GM18526 (cell line): Measurements from ENCODE around the gene SCYL1.

Experiments
- POLR2A ChIP-seq: IDR thresholded peaks from 3 replicates; pipeline ENCODE4 v1.6.1; 2011; ENCODE audit not compliant: insufficient read length; ENCODE audit errors: extremely low read depth

SCYL1 gene

DNA sequence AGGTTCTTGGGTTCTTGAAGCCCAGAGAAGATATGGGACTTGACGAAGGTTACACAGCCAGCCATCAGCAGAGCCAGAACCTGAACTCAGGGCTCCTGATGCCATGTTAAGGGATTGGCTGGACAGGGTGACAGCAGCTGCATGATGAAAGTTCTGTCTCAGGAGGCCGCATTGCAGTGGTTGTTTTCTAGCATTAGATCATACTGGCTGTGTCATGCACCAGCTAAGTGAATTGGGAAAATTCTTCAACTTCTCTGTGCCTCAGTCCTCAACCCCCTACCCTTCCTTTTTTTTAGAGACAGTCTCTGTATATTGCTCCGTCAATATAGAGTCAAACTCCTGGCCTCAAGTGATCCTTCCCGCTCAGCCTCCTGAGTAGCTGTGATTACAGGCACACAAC lies 38.7 kb downstream of the SCYL1 start:
- TF ChIP-seq POLR2A, result no peak

DNA sequence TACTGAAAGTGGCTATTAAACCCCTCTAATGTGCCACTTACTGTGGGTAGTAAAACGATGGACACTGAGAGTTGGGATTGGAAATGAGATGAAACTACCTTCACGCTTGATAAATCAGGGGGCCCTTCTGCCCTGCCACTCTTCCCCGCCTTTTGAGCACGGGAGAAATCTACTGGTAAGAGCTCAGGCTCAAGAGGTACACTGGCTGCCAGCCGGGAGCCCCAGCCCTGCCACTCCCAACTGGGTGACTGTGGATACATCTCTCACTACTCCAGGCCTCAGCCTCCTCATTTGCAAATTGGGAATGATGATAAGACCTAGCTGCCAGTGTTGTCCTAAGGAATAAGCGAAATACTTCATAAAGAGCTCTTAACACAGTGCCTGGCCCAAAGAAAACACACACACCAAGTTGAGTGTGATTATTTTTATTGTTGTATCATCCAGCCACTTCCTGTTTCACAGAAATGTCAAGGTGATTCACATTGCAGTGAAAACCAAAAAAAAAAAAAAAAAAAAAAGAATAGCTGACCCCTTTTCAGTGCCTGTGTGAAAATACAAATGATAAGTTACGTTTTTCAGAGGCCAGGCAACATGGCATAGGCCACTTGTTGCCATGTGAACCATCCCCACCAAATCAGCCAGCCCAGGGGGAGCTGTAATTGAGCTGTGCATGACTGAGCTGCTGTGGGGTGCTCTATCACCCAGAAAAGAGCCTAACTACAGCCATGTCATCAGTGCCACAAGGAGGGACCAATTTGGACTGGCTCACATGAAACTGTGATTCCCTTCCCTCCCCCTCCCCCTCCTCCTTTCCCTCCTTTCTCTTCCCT lies 41.0 kb downstream of the SCYL1 start:
- TF ChIP-seq POLR2A, result no peak

DNA sequence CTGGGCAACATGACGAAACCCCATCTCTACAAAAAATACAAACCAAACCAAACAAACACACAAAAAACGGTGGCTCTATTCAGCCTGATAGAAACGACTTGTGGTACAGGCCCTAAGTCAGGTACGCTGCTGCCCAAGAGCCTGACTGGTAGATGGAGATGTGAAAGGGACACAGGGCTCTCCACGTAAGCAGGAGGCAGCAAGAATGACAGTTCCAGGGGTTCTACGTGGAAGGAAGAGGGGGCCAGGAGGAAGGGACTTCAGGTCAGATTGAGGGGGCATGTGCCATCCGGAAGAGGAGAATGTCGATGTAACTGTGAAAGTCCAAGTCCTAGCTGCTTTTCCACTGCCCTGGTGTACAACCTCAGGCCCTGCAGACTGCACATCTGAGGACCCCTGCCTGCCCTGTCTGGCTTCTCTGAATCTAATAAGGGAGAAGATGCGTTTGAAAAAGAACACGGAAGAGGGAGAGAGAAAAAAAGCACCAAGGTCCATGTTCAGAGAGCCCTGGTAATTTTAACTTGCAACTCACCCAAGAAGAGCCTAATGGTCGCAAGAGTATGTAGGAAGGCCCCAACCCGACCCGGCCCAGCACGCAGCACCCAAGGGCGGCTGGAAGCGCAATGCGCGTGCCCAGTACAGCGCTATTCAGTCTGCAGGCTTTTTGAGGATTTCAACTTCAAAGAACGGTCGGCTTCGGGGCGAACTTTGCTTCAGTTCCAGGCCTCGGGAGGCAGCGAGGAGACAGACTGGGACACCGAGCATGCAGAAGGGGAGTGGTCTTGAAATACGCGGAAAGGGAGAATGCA lies 44.5 kb downstream of the SCYL1 start:
- TF ChIP-seq POLR2A, result no peak

DNA sequence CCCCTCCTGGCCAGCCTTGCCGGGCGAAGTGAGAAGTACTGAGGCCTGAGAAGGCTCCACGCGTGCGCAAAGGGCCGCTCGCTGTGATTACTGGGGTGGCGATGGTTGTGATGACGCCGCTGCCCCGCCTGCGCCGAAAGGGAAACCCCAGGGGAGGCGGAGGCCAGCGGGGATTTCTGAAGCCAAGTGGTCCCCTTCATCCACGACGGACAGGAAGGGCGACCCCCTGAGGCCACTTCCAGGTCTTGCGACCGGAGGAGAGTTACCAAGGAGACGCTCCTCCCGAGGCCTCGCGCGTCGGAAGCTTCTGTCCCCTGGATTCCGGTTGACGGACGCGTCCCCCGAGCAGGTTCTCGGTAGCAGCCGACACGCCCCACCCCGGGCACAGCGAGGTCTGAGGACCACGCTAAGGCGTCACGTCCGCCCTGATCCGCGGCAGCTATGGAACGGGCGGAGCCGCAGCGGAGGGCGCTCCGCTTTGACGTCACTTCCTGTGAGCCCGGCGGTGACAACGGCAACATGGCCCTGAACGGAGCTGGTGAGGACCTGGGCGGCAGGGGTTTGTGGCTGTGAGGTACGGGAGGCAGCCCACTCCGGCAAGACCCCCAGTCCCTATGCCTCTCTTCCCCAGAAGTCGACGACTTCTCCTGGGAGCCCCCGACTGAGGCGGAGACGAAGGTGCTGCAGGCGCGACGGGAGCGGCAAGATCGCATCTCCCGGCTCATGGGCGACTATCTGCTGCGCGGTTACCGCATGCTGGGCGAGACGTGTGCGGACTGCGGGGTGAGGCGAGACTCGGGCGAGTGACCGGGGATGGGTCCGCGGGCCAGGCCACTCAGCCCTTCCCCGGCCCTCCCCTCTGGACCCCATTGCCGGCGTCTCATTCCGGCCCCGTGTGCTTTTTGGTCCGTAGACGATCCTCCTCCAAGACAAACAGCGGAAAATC lies 45.4 kb downstream of the SCYL1 start, which contains the start of gene ZNRD2:
ZNRD2 (plus strand) TSS at position 505 of the 946 bp plus-strand sequence; CDS start at position 520, 15 bp downstream.
- peak; percentile 78 for TF ChIP-seq POLR2A

DNA sequence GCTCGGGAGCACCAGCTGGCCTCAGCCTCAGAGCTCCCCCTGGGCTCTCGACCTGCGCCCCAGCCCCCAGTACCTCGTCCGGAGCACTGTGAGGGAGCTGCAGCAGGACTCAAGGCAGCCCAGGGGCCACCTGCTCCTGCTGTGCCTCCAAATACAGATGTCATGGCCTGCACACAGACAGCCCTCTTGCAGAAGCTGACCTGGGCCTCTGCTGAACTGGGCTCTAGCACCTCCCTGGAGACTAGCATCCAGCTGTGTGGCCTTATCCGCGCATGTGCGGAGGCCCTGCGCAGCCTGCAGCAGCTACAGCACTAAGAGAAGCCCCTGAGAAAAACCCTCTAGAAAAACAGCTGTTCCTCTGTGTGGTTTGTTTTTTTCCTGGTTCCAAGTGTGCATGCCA lies 46.5 kb downstream of the SCYL1 start:
- no peak for TF ChIP-seq POLR2A

DNA sequence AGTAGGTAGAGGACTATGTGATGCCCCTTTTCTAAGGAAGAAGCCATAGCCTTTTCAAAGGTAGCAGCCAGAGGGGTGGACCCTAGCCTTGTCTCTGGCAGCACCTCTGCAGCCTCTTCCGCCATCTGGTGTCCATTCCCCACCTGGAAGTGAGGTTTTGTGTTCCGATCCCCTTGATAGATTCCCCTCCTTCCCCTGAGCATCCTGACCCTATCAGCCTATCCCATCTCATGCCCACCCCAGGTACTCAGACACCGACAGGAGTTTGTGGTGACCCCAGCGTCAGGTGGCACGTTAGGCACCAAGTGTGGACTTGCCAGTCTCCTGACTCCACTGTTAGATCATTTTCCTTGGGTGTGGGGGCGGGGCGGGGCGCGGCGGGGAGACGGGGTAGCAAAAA lies 47.1 kb downstream of the SCYL1 start:
- no peak for TF ChIP-seq POLR2A

DNA sequence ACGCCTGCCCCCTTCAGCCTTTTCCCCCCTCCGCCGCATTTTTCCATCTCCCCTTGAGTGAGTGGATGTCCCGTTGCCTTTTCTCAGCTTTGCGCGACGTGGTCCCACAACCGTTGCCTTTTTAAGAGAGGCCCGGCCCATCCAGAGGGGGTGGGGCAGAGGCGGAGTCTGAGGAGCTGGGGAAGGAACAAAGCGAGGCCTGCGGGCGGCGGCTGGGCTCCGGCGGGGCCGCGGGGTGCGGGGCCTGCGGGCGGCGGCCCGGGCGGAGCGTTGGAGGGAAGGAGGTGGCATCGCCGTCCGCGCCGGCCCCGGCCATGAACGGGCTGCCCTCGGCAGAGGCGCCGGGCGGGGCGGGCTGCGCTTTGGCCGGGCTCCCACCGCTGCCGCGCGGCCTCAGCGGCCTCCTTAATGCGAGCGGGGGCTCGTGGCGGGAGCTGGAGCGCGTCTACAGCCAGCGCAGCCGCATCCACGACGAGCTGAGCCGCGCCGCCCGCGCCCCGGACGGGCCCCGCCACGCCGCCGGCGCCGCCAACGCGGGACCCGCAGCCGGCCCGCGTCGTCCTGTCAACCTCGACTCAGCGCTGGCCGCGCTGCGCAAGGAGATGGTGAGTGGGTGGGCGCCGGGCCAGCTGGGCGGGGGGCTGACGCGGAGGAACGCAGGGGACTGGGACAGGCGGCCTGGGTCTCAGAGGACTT lies 47.6 kb downstream of the SCYL1 start, which contains the start of gene FAM89B:
FAM89B (plus strand) TSS at position 183 of the 696 bp plus-strand sequence; CDS start at position 315, 132 bp downstream.
- TF ChIP-seq POLR2A, result peak; percentile 44

DNA sequence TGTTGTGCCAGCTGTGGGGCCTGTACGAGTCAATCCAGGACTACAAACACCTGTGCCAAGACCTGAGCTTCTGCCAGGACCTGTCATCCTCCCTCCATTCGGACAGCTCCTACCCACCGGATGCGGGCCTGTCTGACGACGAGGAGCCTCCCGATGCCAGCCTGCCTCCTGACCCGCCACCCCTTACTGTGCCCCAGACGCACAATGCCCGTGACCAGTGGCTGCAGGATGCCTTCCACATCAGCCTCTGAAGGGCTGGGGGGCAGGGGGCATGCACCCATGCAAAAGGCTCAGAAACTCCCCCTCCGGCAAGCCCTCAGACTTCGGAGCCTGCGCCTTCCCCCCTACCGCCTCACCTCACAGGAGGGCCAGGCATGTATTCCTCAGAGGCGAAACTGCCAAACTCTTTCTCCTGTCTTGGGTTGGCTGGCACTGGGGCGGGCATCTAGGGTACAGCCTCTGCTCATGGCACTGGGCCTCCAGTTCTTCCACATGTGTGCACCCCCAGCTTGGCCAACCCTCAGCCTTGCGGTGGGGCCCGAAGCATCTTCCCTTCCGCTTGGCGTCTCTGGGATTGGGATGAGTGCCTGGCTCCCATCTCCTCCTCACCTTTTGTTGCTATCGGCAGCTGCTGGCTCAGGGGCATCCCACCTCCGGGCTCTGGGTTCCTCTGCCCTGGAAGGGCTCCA lies 48.7 kb downstream of the SCYL1 start:
- TF ChIP-seq POLR2A, result no peak

DNA sequence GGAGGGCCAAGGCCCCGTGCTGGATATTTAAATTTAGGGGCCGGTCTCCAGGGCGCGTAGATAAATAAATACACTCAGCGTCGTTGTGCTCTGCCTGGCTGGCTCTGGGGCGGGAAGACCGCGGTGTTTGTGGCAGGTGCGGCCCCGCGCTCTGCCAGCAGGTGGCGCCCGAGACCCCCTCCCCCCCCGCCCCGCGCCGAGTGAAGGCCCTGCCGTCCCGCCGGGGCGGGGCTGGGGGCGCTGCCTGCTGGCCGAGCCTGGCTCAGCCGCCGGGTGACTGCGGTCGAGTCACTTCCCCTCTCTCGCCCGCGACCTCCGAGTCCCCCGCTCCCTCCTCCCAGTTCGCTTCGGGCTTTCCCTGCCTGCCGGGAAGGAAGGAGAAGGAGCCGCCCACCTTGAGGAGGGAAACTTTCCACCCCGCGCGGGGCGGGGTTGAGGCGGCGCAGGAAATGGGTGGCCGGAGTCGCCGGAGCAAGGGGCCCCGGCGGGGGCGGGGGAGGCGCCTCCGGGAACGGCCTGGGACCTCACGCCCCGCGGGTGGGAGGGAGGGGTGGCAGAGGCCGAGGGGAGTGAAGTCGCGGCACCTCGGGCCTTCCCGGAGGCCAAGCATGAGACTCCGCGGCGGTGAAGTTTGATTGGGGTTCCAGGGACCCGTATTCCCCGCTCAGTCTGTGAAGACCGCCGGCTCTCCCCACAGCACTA lies 49.4 kb downstream of the SCYL1 start:
- TF ChIP-seq POLR2A, result no peak

DNA sequence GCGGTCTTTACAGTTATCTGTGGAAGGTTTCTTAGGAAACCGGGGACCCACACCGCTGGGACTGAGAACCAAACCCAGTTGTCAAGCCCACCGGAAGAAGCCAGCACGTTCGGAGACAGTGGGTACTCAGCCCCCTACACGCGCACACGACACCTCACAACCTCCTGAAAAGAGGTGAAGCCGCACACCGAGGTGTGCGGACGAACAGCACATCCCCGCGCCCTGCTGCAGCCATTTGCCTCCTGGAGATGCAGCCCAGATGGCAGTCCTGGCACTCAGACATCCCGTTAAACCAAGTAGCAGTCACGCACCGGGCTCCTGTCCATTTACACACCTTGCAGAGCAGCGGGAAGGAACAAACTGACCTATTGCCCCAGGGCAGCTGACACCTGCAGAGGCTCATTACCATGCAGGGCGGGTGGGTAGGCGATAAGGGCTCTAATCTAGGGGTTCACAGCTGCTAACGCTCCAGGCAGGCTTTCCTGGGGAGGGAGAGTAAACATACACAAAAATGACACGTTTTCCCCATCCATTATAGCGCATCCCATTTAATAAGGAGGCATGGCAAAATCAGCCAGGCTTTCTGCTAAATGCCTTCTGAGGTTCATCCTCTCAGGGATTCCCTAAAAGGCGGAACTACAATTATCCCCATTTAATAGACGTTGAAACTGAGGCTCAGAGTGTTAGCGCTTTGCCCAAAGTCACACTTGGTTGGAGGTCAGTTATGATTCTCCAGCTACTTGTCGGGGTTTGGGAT lies 50.1 kb downstream of the SCYL1 start:
- no peak for TF ChIP-seq POLR2A

DNA sequence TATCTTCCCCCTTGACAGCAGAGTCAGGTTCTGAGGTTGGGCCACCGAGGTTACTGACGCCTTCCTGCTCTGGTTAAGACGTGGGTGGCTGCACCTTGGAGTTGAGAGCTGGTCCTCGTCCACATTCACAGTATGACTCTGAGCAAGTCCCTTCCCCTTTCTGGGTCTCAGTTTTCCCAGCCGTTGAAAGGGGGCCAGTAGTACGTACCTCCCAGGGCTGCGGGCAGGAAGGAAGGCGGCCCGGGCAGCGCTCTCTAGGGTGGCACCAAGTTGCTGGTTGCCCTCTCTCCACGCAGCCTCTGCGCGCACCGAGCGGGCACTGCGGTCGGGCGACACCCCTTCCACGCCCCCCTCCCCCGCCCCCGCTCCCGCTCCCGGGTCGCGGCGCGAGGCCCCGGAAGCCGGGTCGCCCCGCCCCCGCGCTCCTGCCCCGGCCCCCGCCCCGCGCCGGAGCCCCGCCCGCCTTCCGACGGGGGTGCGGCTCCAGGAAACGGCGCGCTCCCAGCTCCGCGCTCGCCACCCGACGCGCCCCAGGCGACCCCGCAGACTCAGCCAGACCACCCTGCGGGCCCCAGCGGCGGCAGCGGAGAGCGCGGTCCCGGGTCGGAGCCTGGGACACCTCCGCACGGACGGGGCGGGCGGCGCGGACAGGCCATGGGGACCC lies 50.8 kb downstream of the SCYL1 start, which contains the start of gene EHBP1L1:
EHBP1L1 (plus strand) TSS at position 486 of the 664 bp plus-strand sequence. CDS start 250 bp downstream, outside the sequence.
- TF ChIP-seq POLR2A, result peak; percentile 44

DNA sequence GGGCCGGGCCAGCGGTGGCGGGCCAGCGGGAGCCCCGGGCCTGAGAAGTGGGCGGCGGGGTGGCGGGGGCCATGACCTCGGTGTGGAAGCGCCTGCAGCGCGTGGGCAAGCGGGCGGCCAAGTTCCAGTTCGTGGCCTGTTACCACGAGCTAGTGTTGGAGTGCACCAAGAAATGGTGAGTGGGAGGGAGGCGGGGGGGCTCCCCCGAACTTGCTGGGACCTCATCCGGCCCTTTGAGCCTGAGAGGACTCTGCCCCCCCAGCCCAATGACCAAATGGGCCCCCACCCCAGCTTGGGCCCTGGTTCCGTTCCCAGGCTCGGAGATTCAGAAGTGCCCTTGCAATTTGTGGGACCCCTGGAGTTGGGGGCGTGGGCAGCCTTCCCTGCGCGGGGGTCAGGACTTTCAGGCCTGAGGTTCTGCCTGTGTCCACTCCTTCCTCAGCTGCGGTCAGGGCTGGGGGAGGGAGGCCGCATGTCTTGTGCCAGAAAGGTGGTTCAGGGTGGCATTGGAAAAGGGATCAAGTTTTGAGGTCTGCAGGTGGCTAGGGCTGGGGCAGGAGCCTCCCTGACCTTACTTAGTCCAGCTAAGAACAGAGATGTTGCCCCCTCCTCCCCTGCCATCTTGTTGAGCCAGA lies 51.5 kb downstream of the SCYL1 start:
- TF ChIP-seq POLR2A, result peak; percentile 11
